Limb (tissue), 2 donors: Measurements from ENCODE around the gene ALG10.
"Not testable (repeated sequence)": the region's sequence is repeated elsewhere in the genome, so short reads cannot be mapped to it uniquely, and the experiment has no call there.

Experiments
- DNase-seq, 2 donors: peaks; one replicate each; pipeline ENCODE4 v3.0.0-alpha.2; 2016; ENCODE audit errors: extremely low spot score in 2 of 2

The ALG10 gene

GRCh38 chr12:34022079-34022830 lies at the start of gene ALG10:
Gene ALG10, plus strand, starts transcription at chr12:34022496. Its CDS starts 104 bp downstream, at chr12:34022600.
- DNase-seq = peak; percentile 96

DNA sequence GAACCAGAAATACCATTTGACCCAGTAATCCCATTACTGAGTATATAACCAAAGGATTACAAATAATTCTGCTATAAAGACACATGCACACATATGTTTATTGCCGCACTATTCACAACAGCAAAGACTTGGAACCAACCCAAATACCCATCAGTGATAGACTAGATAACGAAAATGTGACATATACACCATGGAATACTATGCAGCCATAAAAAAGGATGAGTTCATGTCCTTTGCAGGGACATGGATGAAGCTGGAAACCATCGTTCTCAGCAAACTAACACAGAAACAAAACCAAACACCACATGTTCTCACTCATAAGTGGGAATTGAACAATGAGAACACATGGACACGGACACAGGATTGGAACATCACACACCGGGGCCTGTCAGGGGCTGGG lies 49.4 kb upstream of the ALG10 start:
- DNase-seq = not testable (repeated sequence)

GRCh38 chr12:33977887-33978286 lies 44.4 kb upstream of the ALG10 start:
- DNase-seq = no peak

- DNase-seq = no peak
These were observed 34.0 kb upstream of the ALG10 start for GRCh38 chr12:33988197-33988805.

DNA sequence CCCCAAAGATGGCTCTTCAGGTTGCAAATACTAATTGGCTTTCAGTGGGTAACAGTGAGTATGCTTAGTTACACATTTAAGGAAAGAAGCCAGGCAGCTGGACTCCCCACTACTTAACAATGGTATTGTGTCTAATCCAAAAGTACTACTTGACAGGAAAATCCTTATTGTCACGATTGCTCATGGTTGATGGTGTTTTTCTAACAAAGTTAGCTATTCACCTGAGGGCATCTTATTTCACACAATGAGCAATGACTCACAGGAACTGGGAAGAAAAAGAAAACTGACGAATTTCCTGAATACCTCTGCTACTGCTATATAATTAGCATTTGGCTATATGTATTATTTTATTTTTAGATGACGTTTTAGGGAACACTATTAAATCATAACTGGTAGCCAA lies 33.4 kb upstream of the ALG10 start:
- DNase-seq = no peak

GRCh38 chr12:33994857-33995808 lies 27.2 kb upstream of the ALG10 start:
- no peak for DNase-seq

GRCh38 chr12:34008835-34009234 lies 13.5 kb upstream of the ALG10 start:
- not testable (repeated sequence) for DNase-seq

- no peak for DNase-seq
These were observed 5.9 kb upstream of the ALG10 start for GRCh38 chr12:34016361-34016760.

GRCh38 chr12:34021071-34021470 lies 1.2 kb upstream of the ALG10 start:
- DNase-seq = no peak

DNA sequence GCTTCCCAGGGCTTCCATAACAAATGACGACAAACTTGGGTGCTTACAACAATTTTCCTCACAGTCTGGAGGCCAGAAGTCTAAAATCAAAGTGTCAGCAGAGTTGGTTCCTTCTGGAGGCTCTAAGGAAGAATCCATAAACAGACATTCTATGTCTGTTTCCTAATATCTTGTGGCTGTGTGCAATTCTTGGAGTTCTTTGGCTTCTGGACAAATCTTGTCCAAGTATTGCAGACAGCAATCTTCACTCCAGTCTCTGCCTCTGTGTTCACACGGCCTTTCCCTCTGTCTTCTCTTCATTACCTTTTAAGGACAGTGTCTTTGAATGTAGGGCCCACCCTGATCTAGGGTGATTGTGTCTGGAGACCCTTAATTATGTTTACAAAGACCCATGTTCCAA lies 5.4 kb downstream of the ALG10 start:
- not testable (repeated sequence) for DNase-seq

DNA sequence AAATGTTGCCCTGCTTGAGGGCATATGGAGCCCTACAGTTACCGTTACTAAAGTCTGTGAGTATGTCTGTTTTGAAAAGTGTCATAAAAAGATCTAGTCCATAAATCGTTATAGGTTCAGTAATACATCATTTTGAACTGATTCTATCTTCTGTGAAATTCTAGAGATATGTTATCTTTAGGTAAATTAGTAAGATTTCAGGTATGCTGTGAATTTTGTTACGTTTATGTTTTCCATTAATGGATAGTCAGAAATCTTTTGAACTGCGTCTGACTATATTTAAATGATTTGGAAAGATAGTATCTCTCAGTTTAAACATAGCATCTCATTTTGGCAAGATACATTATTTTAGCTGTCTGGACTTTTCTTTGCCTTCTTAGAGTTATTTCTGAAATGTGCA lies 8.3 kb downstream of the ALG10 start:
- no peak for DNase-seq

GRCh38 chr12:34033628-34034296 lies 11.5 kb downstream of the ALG10 start:
- DNase-seq = no peak

DNA sequence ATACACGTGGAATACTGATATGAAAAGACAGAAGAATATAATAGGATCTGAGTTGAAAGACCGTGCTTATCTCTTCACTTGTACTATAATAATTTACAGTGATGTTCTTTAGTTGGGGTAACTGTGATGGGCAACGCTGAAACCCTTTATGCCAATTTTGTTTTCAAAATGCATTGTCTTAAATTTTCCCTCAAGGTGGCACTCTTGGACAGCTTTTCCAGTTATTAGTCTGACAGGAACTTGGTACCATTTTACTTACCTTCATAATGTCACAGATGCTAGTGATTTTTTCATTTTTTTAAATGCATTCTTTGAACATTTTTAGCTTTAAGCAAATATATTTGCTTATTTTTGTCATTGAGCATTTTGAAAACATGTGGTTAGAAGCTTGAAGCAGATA lies 16.1 kb downstream of the ALG10 start:
- DNase-seq = not testable (repeated sequence)

DNA sequence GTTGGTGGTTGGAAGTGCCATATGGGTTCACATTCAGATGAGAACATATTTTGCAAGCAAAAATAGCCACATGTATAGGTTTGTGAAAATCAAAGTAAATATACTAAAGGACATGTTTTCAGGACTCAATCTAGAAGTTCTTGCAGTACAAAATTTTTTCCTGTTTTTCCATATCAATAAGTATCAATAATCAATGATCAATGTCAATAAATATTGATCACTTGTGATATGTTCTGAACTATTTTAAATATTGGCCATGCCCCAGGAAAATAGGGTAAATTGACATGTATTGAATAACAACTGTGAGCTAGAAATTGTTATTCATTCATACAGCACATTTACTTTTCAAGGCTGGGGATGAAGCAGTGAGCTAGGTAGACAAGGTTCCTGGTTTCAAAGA lies 24.3 kb downstream of the ALG10 start:
- no peak for DNase-seq

DNA sequence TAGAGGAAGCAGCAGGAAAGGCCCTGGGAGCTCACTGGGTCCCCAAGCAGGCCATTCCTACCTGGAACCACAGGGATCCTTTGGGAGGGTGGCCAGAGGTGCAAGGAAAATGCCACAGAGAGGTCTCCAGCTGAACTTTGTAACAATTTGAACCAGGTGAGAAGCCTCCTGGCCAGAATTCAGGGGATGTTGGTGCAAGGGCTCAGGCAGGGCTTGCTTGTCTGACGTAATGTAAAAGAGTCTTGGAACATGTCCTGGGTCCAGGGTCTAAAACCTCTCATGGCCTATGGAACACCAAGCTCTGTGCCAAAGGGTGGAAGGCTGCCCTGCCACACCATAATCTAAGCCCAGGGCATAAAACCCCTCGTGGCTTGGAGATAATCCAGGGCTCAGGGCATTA lies 25.6 kb downstream of the ALG10 start:
- DNase-seq = not testable (repeated sequence)

DNA sequence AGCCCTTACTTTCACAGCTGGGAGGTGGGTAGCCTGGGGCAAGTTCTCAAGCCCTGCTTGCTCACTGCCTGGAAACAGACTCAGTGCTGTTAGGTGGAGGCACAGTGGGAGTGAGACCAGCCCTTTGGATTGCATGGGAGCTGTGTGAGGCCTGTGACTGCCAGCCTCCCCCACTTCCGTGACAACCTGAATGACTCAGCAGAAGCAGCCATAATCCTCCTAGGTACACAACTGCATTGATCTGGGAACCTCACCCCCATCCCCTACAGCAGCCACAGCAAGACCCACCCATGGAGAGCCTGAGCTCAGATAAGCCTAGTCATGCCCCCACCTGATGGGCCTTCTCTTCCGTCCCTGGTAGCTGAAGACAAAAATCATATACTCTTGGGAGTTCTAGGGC lies 26.4 kb downstream of the ALG10 start:
- no peak for DNase-seq

GRCh38 chr12:34051486-34051885 lies 29.2 kb downstream of the ALG10 start:
- DNase-seq = no peak

- no peak for DNase-seq
These were observed 32.6 kb downstream of the ALG10 start for GRCh38 chr12:34054938-34055337.
